HTERT RPE-1 (cell line): ENCODE measurements around the gene GPR176.

Experiments
- in situ Hi-C: fragments of 300-500 bp; cut with MboI; formaldehyde crosslinking; loops from 4 replicates; pipeline ENCODE4 v1.14.3; 2020; ENCODE audit warnings: low sequenced_read_pairs

GPR176 gene

DNA sequence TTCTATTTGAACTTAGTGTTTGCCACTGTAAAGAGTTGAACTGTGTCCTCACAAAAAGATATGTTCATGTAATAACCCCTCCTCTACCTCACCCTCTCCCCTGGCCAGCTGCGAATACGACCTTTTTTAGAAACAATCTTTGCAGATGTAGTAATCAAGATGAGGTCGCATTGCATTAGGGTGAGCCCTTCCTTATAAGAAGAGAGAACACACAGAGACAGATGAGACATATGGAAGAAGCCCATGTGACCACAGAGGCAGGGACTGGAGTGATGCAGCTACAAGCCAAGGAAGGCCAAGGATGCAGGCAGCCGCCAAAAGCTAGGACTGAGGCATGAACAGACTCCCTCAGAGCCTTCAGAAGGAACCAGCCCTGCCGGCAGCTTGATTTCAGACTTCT lies 27.6 kb downstream of the GPR176 start:
- in situ Hi-C loops: no loop called here

DNA sequence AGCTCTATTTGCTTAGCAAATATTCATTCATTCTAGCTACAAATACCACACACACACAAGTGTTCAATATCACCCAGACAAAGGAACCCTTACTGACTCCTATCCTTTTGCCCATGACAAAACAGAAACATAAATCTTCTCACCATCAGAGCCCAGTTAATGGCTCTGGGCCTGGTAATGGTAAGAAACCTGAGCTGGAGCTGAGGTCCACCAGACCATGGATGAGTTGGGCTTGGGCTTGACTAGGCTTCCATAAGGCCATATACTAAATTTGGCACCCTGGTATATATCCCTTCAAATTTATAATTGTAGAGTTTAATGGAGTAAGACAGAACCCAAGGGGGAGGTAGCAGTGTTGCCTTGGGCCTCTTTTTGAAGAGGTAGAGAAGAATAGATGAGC lies 29.4 kb downstream of the GPR176 start:
- in situ Hi-C loops: no loop called here

DNA sequence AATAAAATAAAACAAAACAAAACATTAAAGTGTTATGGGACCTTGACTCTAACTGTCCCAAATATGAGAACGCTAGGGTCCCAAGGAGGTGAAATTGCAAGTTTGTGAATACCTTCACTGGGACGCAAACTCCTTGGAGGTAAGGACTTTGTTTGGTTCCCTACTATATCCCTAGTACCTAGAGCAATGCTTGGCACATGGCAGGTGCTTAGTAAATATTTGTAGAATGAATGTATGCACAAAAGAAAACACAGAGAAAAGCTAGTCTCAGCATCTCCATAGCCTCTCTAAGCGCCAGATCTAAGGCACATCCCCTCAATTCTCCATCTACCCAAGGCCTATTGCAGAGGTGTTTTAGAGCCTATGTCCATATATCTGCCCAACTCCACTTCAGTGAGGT lies 30.5 kb downstream of the GPR176 start:
- in situ Hi-C loops: no loop called here

DNA sequence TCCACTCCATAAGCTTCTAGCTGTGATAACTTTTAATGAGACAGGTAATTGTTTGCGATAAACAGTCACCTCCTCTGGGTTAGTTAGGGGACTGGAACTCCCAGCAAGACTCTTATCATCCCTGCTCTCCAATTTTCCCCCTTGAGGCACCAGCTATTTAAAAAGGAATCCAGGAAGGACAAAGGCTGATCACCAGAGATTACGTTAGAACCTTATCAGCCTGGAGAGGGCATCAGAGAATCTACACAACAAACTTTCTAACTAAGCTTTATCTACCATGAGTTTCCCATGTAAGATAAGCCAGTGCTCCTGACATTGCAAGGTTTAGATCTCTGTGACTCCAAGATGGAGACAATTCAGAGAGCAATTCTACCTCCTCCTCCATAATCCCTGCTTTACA lies 31.3 kb downstream of the GPR176 start:
- in situ Hi-C loops: no loop called here

DNA sequence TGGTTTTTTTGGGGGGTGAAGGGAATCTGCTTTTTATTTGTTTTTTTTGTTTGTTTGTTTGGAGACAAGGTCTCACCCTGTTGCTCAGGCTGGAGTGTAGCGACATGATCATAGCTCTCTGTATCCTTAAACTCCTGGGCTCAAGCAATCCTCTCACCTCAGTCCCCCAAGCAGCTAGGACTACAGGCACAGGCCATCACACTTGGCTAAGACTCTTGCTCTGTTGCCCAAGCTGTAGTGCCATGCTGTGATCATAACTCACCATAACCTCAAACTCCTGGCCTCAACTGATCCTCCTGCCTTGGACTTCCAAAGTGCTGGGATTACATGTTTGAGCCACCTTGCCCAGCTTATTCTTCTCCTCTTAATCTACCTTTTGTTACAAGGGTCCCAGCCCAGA lies 31.8 kb downstream of the GPR176 start:
- in situ Hi-C loops: no loop called here

DNA sequence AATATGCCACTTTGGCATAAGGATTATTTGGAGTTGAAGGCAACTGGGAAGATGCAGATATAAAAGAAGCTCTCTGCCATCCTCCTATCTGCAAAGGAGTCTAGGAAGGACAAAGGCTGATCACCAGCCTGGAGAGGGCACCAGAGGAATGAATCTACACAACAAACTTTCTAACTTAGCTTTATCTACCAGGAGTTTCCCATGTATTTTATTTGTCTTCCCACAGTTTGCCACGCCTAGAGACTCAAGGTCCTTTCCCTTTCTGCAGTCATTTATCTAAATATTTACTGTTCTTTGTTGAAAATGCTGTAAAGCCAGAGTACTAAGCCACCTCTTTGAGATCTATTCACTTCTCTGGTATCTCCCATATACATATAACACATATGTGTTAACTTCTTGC lies 32.2 kb downstream of the GPR176 start:
- in situ Hi-C loops: no loop called here

DNA sequence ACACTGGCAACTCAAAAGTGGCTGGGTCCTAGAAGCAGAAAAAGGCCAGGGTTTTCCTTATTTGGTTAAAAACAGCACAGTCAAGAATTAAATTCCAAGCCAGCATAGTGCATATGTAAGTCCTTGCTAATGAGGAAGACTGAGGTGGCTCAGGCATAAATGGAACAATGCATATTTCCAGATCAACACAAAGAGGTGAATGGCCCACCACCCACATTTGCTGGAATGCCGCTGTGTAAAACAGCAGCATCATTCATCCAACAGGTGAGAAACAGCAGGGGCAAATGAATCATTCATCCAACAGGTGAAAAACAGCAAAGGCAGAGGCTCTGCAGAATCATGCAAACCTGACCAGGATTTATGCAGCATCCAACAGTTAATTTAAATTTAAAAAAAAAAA lies 32.9 kb downstream of the GPR176 start:
- in situ Hi-C loops: no loop called here

DNA sequence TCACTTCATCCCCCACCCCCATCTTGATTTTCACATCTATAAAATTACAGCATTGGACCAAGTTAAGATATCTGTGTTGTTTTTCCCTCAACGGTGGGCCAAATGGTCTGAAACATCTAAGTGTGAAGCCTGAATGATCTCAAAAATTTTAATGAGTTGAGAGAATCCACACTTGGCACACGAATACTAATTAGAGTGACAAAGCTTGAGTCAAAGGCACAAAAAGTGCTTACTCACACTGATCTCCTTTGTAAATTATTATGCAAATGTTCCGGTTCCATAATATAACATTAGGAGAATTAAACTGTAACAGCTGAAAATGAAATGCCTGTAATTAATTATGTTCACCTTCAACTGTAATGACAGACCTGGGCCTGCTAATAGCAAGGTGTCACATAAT lies 33.6 kb downstream of the GPR176 start:
- in situ Hi-C loops: no loop called here

DNA sequence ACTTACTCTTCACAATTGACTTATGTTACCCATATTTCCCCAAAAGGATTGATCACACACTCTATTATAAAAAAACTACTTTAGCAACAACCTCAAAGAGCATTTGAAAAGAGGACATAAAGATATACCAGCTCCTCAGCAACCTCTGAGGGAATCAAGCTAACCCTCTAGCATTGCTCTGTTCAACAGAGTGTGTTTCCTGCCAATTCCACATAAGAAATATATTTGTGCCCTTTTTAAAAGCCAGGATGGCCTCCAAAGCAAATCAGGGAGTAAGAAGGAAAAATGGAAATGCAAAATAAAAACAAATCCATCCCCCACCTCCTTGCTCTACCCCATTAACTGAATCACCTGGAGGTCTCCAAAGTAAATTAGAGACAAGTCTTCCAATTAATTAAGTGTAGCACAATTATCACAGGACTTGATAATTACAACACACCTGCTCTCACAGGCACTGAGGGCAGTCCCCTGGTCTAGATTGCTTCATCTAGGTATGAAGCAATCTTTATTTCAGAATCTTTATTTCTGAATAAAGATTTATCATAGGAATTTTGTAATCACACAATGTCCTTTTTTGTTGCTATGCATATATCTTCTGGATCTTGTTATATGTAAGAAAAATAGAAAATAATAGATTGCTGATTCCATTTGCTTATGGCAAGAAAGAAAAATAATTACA lies 34.8 kb downstream of the GPR176 start:
- in situ Hi-C loops: no loop called here

DNA sequence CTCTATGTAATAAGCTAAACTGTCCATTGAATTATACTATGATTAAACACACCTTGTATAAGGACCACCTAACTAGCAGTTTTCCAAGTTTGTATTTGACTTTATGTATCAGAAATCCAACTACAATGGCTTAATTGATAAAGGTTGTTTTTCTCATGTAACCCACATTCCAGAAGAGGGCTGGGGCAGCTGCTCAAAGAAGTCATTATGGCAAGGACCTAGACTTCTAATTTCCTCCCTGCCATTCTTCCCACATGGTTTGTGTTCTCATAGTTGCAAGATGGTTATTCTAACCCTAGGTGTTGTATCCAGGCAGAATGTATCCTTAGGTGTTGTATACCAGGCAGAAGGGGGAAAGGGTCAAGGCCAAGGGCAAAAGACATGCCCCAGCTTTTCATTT lies 35.7 kb downstream of the GPR176 start:
- in situ Hi-C loops: no loop called here

DNA sequence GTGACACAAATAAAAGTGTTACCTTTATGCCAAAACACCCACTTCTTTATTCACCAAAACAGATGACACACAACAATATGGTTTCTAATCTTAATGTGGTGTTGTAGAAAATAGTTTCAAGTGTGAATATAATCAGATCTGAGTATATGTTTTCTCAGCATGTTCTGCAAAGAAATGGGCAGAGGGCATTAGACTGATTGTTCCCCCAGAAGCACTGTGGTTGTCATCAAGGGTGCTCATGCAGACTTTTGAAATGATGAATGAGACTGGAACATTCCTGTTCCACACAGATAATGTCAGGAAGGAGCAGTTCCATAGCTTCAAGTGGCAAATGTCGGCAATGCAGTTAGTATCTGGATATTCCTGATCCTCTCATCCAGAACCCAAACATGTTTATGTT lies 37.5 kb downstream of the GPR176 start:
- in situ Hi-C loops: no loop called here

DNA sequence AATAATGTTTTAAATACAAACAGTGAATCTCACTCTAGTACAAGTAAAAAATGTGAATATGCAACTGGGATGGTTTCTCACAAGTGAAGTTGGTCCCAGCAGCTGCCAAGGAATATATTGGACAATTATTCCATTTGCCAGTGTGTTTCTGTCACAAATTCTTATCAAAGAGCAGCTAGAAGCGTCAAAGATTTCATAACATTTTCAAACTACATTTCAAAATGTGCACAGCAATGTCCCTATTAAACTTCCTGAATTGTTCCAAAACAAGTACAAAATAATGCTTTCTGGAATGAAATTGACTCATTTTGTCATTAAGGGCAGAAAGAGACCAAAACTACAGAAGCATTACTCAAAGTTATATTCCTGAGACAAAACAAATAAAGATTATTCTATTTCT lies 38.3 kb downstream of the GPR176 start:
- in situ Hi-C loops: no loop called here

DNA sequence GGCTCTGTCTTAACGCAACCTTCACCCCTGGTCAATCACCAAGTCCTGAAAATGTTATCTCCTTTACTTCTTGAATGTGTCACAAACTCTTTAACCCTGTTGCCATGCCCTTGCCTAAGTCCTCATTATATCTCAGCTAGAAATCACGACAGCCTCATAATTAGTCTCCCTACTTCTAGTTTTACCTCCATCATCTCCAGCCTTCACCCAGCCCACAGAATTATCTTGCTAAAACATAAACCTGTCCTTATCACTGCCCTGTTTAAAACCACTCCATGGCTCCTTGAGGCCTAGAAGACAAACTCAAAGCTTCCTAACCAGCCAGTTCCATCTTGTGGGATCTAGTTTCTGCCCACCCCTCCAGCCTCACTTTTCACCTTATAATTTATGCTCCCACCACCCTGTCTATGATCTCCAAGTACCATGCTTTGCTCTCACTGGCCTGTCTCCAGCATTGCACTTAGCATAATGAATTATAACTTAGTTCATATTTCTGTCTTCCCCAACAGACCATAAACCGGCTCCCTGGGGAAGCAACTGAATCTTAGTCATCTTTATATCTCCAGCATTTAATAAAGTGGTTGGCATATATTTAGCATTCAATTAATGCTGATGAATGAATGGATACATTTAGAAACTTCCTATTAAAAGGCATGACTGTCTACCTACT lies 39.2 kb downstream of the GPR176 start:
- in situ Hi-C loops: no loop called here

DNA sequence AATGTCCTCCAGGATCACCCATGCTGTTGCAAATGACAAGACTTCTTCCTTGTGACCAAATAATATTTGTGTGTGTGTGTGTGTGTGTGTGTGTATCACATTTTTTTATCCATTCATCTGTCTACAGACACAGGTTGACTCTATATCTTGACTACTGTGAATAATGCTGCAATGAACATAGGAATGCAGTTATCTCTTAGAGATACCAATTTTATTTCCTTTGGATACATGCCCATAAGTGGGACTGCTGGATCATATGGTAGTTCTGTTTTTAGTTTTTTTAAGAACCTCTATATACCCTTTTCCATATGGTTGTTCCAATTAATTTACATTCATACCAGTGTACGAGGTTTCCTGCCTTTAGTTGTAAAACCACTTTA lies 41.7 kb downstream of the GPR176 start:
- in situ Hi-C loops: no loop called here

DNA sequence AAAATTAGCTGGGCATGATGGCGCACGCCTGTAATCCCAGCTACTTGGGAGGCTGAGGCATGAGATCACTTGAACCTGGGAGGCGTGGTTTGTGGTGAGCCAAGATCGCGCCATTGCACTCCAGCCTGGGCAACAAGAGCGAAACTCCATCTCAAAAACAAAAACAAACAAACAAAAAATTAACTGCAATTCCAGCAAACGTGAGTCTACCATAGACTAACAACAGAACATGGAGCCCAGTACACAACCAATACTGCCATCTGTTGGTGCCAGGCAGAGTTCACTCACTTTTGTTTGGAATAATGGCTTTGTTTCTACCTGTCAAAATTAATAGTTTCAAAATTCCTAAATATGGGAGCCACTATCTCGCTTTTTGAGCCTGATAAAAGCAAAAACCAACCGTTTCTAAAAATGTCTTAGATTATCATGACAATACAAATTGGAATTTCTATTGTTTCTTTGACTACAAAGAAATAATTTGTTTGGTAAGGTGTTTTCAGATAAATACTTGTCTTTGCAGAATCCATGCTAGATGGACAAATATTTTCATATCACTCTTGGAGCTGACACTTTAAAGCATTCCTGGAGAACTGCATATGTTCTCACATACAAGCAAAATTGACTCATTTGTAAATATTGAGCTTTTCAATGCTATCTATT lies 45.0 kb downstream of the GPR176 start:
- in situ Hi-C loops: no loop called here

DNA sequence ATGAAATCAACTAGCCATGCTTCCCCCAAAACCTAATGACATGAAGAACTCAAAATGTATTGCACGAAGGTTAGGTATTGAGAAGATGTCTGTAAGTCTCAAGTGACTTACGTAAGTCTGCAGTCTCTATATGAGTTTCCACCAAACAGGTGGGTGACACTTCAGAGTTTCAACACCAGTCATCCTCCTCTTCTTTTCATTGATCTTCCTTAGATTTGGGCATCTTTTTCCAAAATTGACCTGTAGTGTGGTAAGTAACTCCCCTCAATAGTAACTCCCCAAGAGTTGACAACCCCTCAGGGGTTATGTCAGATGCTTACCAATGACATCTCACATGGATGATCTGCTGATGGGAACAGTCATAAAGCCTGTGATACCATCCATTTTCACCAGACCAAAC lies 46.1 kb downstream of the GPR176 start:
- in situ Hi-C loops: no loop called here

DNA sequence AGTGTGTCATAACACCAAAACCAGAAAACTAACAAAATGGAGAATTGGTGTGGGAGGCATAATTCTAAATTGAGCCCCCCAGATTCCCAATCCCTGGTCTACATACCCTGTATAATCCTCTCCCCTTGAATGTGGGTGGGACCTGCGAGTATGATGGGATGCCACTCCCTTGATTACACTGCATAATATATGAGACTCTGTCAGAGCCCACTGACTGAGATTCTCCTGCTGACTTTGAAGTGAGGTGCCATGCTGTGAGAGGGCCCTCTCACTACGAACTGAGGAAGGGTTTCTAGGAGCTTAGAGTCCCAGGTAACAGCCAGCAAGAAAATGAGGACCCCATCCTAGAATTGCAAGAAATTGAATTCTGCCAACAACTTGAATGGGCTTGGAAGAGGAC lies 49.5 kb downstream of the GPR176 start:
- in situ Hi-C loops: no loop called here

DNA sequence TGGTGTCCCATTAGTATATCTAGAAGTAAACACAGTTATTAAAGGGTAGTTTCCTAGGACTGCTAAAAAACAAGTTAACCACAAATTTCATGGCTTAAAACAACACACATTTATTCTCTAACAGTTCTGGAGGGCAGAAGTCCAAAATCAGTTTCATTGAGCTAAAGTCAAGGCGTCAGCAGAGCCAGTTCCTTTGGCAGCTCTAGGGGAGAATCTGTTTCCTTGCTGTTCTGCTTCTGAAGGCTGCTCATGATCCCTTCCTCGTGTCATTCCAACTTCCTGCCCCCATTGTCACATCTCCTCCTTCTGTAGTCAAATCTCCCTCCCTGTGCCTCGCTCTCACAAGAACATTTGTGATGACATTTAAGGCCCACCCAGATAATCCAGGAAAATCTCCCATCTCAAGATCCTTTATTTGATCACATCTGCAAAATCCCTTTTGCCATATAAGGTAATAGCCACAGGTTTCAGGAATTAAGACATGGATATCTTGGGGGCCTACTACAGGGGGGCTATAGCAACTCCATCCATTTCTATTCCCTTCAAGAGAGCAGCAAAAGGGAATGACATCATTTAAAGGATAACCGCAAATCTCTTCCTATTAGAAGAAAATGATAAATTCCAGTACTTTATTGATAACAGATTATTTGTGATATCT lies 50.1 kb downstream of the GPR176 start:
- in situ Hi-C loops: no loop called here

DNA sequence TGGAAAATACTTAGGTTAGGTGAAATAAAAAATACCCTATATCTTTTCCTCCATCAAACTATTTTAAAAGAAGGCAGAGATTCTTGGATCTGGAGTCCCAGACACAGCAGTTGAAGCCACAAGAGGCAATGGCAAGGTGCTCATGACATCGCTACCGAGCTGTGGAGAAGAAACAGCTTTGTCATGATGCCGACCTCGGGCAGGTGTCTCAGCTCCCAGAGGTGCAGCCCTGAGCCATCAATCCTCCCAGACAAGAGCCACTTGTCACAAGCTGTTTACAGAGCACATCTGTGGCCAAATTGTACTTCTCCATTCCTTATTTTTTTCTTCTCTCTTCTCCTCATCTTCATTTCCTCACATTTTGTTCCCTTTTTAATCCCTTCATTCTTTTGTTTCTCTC lies 50.8 kb downstream of the GPR176 start:
- in situ Hi-C loops: no loop called here

DNA sequence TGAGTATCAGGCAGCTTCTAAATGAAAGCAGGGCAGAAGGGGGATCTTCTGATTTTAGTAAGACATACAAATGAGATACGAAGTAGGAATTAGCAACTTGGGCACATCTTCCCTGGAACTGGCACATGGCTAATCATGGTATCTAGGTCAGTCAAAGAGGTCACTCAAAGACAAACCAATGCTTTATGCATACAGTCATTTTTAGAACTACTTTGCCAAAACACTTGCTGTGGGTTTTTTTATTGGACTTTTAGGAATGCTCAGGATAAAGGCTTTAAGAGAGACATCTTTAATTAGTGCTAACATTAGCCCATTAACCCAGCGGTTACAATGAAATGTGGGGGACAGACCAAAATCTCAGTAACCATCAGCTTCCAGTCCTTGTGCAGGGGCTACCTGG lies 51.7 kb downstream of the GPR176 start:
- in situ Hi-C loops: no loop called here

DNA sequence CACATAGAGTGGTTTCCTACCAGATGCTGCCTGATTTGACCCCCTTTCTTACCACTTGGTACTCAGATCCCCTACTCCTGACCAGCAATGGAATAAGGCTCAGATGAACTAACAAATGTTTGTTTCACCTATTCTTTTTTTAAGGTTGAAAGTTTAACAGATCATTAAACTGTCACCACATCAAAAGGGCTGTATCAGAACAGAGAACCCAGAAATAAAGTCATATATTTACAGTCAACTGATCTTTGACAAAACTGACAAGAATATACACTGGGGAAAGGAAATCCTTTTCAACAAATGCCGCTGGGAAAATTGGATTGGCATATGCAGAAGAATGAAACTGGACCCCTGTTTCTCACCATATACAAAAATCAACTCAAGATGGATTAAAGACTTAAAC lies 56.0 kb downstream of the GPR176 start:
- in situ Hi-C loops: no loop called here

DNA sequence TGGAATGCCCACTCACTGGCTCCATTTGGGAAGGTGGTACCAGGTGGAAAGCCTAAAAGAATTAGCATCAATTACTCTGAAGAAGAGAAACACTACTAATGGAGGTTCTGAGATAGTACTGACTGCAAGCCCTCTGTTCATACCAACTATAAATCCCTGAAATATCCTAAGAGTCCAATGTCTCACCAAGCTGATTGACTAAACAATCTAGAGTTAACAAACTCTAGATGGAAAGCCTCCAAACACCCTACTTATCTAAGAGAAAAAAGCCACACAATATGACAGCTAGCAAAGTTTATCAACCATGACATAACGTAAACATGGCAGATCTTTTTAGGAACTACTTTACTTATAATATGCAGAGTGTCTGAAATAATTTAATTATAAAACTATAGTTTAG lies 59.2 kb downstream of the GPR176 start:
- in situ Hi-C loops: no loop called here
